ENCODE measurements around the gene FILIP1.

The FILIP1 gene

DNA sequence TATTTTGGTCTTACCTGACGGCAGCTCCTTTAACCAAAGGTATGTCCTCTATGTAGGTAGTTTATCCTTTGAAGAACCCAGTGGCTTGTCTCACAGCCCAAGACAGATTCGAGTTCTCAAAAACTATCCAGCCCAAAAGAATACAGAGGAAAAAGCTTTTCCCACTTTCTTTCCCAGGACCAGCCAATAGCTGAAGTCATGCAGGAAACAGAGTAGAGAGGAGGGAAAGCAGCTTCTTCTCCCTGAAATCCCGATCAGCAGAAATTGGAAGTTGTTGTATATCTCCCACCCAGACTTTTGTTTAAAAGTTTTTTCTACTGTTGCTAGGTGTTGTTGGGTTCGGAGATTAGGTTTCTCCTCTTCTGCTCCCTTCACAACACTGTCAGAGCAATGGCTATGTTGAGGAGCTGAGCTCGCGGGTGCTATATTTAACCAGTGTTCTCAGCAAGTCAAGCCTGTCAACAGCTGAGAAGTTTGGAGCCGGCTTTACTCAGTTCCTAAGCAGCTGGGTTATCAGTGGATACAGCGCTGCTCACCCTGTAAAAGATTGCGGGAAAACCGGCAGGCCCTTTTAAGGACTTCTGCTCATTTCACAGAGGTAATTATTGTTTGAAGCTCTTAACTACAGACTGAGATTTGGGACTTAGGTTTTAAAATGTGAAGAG lies at the start of gene FILIP1:
Gene FILIP1, minus strand, starts transcription at position 401 of the 665 bp plus-strand sequence. CDS start 78,828 bp downstream, outside the sequence.
- no peak for DNase-seq

DNA sequence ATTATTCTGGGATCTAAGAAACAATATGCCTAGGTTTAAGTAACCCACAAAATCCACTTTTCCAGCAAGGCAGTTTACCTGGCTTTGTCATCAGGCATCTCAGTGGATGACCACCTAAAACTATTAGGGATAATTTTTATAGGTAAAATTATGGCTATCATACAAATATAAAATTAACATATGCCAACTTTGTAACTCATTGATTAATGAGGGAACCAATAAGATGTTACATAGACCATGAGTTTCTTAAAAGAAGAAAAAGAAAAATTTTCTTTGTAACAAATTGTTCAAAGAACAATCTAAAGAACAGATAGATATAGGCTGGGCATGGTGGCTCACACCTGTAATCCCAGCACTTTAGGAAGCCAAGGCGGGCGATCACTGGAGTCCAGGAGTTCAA lies 49.7 kb upstream of the FILIP1 start:
- DNase-seq = no peak

DNA sequence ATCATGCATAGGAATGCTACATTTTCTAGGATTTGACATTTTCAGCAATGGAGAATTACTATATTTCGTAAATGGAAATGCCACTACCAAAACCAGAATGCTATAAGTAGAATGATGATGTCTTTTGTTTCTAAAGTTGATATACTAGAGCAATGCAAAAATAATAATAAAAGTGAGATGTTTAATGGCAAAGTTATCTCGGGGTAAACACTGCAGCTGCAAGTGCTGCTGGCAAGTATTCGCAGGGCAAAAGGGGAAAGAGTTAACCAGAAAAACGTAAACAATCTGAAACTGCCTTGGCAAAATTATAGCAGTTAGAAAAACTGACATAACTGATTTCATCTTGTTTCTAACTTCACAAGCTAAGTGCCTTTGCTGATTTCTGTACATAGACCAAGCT lies 45.5 kb upstream of the FILIP1 start:
- DNase-seq = no peak

DNA sequence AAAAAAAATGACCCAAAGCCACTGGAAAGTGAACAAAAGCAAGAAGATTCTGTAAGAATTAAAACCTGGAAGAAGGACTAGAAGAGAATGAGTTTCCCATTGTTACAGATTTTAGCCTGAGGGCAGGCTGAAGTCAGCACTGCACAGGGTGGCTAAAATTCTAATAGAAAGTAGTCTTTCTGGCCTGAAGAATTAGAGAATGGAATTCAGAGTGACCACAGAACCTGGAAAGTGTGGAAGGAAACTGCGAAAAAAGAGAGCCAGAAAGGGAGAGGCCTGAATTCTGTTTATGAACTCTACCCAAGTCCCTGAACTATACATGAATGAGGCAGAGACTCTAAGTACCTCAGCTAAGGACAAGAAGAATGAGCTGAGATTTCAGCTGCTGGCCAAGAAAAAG lies 38.9 kb upstream of the FILIP1 start:
- no peak for DNase-seq

DNA sequence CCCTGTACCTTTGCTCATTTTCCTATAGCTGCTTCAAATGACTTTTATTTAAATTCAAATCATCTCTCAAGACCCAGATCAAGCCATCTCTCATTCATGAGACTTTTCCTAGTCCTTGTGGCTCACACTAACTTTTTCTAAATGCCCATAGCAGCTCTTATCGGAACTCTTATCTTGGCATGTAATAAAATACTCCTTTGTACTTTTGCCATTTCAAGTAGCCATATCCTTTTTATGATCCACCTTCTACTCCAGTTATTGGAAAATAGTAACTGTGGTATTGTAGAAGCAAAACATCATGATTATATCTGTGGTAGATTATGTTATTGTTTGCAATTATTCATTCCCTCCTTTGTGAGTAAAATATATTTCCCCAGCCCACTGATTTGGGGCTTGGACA lies 37.6 kb upstream of the FILIP1 start:
- DNase-seq = no peak

GRCh38 chr6:75530696-75531095 lies 37.1 kb upstream of the FILIP1 start:
- no peak for DNase-seq

DNA sequence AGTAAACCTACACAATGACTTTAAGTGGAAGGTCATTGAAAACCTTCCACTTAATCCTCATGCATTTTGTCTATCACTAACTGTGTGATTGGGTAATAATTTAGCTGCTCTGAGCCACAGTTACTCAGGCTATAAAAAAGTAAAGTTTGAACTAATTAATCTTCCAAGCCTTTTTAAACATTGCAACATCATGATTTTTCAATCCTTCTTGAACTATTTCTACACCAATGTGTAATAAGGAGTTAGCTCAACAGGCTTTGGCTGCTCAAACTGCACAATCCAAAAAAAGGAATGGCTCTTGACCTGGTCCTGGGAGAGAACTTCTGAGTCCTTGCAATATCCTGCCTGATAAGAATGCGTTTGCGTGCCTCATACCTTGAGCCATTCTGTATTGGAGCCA lies 34.8 kb upstream of the FILIP1 start:
- no peak for DNase-seq

- peak; percentile 3 for DNase-seq
These were observed 33.0 kb upstream of the FILIP1 start for GRCh38 chr6:75526502-75527127.

DNA sequence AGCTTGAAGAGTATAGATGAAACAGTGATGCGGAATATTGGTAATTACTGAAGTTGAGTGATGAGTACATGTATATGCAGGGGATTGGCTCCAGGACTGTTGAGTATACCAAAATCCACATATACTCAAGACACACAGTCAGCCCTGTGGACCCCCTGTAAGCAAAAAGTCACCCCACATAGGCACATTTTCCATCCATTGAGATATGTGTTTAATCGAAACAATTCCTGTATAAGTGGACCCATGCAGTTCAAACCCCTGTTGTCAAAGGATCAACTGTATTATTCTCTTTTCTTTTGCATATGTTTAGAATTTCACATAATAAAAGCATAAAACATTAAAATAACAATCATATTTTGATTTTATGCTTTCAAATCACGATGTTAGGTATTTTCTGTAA lies 32.1 kb upstream of the FILIP1 start:
- no peak for DNase-seq

GRCh38 chr6:75524322-75524972 lies 30.8 kb upstream of the FILIP1 start:
- no peak for DNase-seq

DNA sequence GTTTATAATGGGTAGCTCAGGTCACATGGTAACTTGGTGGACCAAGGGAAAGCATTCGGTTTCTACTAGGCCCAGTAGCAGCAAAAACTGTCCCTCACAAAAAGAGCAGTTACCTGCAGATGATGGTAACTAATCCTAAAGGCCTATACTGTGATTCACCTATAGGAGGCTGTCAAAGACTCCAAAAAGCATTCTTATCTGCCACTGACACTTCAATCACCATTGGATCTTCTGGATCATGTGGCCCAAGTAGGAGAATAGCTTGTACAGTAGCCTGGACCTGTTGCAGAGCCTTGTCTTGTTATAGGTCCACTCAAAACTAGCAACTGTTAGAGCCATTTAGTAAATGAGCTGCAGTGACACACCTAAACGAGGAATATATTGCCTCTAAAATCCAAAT lies 23.2 kb upstream of the FILIP1 start:
- no peak for DNase-seq

DNA sequence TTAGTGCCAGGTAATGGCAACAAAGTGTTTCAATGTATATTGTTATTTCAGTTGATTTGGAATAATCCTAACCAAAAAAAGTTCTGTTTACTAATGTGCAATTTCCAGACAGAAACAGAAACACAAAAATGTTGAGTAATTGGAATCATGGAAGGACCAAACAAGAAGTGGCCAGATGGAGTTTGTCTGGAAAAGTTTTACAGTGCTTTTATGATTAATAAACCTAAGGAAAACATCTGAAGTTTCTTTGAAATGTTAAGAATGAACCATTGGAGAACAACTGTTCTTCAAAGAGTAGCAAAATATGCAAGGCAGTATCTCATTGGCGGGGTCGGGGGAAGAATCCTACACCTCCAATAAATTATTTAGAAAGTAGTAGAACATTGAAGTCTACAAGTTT lies 19.0 kb upstream of the FILIP1 start:
- no peak for DNase-seq

- no peak for DNase-seq
These were observed 11.8 kb upstream of the FILIP1 start for GRCh38 chr6:75505424-75505823.

GRCh38 chr6:75504465-75505222 lies 11.0 kb upstream of the FILIP1 start:
- no peak for DNase-seq

- no peak for DNase-seq
These were observed 9.7 kb upstream of the FILIP1 start for GRCh38 chr6:75503291-75503690.

GRCh38 chr6:75502884-75503283 lies 9.3 kb upstream of the FILIP1 start:
- no peak for DNase-seq

DNA sequence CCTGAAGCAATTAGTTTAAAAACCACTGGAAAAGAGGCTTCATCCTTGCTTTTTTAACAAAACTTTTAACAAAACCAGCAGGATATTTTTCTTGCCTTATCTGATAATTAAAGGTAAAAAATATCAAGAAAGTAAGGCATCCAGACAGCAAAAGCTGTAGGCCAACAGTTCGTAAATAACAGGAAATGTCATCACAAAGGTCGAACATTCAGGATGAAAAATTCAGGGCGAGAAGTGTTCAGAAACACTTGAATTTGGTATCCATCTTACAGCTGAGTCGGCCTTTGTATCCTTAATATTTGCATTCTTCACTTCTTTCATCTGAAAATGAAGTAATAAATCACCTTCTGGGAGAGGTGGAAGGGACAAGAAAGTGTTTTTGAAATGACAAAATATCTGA lies 8.2 kb upstream of the FILIP1 start:
- DNase-seq = no peak

GRCh38 chr6:75499640-75500039 lies 6.0 kb upstream of the FILIP1 start:
- DNase-seq = no peak

DNA sequence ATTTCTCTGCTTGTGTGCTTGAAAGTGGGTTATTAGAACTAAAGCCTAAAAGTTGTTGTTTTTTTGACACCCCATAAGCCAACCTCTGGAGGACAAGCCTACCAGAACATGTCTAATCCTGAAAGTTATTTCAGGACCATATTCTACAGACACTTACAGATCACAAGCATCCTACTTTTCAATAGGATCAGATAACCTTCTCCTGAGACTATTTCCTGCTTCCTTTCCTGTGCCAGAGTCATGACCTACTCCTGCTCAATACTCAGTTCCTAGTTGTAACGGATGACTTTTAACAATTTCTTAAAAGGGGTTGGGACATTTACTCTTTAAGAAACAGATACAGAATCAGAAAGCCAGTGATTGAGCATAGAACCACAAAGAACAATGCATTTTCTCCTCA lies 5.3 kb upstream of the FILIP1 start:
- DNase-seq = no peak

GRCh38 chr6:75497994-75498393 lies 4.4 kb upstream of the FILIP1 start:
- DNase-seq = no peak

GRCh38 chr6:75495011-75495410 lies 1.4 kb upstream of the FILIP1 start:
- DNase-seq = no peak

DNA sequence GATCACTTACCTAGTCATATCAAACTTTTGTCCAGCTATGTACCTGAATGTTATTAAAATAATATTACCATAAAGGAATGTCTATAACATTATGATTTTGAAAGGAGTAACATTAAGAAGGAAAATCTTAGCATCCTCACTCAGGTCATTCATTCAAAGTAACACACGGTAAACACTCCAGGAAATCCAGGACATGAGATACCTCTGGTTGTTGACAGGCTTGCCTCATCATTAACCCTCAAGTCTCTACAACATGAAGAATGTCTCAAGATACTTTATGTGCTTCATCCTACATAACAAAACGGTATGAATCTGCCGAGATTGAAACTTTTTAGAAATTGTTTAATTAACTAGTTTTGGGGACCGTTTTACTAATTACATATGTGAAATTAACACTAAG lies 690 bp upstream of the FILIP1 start:
- DNase-seq = no peak

DNA sequence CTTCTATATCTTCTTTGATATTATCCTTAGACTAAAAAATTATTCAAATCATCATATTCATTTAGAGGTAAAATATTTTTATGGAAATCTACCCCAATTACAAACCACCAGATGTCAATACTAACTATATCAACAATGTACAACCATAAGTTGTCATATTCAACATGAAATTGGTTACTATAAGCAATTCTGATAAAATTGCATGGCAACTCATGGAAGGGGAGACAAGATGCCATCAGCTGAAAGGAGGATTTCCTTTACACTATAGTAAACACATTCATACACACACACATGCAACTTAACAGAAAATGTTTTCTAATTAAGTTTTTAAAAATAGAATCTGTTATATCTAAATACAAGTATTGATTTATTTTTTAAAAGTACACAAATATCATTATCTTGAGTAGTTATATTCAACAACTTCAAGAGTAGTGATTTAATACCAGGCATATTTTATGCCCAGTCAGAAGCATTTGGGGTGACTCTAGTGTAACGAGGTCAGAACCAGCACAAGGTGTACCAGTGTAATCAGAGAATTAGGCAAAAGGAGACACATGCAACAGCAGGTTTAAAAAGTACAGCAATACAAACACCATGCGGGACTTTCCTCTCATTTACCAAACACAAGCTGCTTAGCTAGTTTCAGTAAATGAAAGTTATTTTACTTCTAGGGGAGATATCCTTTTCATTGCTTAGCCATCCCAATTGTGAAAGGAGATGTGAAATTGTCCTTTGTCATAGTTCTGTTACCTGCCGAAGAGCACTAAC lies 1.0 kb downstream of the FILIP1 start:
- no peak for DNase-seq
